ENCODE results near the gene DLGAP4.
A peak's percentile ranks its signal among the peaks of the same experiment; 100 is the strongest.

The DLGAP4 gene

GRCh38 chr20:36440370-36441026 lies 134.4 kb downstream of the DLGAP4 start:
- DNase-seq (ENCODE audit: low read depth in 3 of 3, low spot score in 1 of 3), result no peak

- DNase-seq (ENCODE audit: low read depth in 3 of 3, low spot score in 1 of 3), result no peak
Observed at GRCh38 chr20:36441027-36441414, 134.9 kb downstream of the DLGAP4 start.

DNA sequence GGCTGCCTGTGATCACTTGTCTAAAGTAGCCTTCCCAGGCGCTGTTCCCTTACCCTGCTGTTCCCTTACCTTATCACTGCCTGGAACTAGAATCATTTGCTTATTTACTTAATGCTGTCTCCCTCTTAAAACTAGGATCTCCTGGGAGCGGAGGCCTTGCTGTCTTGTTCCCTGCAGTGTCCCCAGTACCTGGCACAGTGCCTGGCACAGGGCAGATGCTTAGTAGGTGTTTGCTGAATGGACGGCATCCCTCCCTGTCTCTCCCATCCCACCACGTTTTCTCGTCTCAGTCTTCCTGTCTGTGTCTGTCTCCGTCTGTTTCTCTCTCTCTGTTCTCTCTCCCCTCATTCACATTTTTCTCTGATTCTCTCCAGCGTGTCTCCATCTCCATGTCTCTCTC lies 135.3 kb downstream of the DLGAP4 start:
- DNase-seq (ENCODE audit: low read depth in 3 of 3, low spot score in 1 of 3), result no peak

- no peak for DNase-seq (ENCODE audit: low read depth in 3 of 3, low spot score in 1 of 3)
Observed at GRCh38 chr20:36445847-36446246, 139.7 kb downstream of the DLGAP4 start.

DNA sequence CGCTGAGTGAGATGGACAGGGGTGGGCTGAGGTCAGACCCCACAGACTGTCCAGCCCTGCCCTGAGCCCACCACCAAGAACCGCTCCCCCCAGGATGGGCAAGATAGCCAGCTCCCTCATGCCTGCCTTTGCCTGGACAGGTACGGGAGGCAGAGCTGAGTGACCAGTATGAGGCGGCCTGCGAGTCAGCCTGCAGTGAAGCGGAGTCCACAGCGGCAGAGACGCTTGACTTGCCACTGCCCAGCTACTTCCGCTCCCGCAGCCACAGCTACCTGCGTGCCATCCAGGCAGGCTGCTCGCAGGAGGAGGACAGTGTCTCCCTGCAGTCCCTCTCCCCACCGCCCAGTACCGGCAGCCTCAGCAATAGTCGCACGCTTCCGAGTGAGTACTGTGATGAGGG lies 140.4 kb downstream of the DLGAP4 start:
- no peak for DNase-seq (ENCODE audit: low read depth in 3 of 3, low spot score in 1 of 3)

DNA sequence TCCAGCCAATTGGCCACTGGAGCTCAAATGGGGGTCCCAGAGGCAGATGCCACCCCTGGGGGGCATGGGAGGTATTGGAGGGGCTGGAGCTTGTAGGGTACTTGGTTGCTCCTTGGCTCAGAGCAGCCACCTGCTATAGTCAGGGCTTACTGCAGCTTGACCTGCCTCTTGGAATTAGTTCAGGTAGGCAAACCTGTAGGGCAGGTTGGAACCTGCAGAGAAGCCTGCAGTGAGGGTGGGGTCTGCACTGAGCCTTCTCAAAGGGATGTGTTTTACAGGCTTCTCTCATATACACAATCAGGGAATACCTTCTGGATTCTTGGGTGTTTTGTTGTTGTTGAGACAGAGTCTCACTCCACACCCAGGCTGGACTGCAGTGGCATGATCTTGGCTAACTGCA lies 141.0 kb downstream of the DLGAP4 start:
- no peak for DNase-seq (ENCODE audit: low read depth in 3 of 3, low spot score in 1 of 3)

GRCh38 chr20:36449663-36450062 lies 143.5 kb downstream of the DLGAP4 start:
- no peak for DNase-seq (ENCODE audit: low read depth in 3 of 3, low spot score in 1 of 3)

GRCh38 chr20:36454332-36454697 lies 148.2 kb downstream of the DLGAP4 start:
- DNase-seq (ENCODE audit: low read depth in 3 of 3, low spot score in 1 of 3), result no peak

- no peak for DNase-seq (ENCODE audit: low read depth in 3 of 3, low spot score in 1 of 3)
Observed at GRCh38 chr20:36454698-36455427, 148.7 kb downstream of the DLGAP4 start.

- no peak for DNase-seq (ENCODE audit: low read depth in 3 of 3, low spot score in 1 of 3)
Observed at GRCh38 chr20:36455972-36456625, 150.0 kb downstream of the DLGAP4 start.

GRCh38 chr20:36460648-36461599 lies 154.8 kb downstream of the DLGAP4 start:
- DNase-seq (ENCODE audit: low read depth in 3 of 3, low spot score in 1 of 3), result peak; percentile 77 to 88 (median 80)

GRCh38 chr20:36461600-36462439 lies 155.7 kb downstream of the DLGAP4 start:
- peak in 1 of 3 donors; percentile 28 for DNase-seq (ENCODE audit: low read depth in 3 of 3, low spot score in 1 of 3)

- DNase-seq (ENCODE audit: low read depth in 3 of 3, low spot score in 1 of 3), result no peak
Observed at GRCh38 chr20:36462440-36463211, 156.5 kb downstream of the DLGAP4 start.

DNA sequence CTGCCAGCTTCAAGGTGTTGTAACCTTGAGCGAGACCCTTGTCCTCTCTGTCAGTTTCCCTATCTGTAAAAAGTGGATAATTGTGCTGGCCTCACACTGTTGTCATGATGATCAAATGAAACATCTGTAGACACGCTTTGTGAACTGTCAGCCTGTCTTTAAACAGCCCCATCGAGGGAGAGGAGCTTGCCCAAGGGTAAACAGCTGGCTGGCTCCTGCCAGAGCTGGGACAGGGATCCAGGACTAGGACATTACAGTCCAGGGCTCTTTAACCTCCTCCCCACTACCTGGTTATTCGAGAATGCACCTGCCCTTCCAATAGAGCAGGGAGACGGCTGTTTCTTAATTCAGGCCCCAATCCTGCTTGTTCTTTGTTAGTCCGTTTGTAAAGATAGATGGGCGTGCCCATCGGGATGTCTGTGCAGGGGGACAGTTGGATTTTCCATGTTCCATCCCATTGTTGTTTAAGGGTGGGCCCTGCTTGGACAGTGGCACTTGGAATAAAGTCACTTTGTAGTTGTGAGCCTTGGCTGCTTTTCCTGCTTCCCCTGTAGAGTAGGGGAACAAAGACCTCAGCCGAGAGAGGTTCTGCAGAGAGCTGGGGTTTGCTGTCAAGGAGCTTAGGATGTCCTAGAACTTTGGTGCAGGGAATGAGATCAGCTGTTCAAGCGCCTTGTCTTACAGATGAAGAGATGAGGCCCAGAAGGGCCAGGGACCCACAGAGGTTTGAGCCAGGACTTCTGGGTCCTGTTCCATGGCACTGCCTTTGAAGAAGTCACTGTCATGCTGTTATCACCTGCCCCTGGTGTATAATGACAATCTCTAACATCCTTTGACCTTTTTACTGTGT lies 157.3 kb downstream of the DLGAP4 start:
- no peak for DNase-seq (ENCODE audit: low read depth in 3 of 3, low spot score in 1 of 3)

DNA sequence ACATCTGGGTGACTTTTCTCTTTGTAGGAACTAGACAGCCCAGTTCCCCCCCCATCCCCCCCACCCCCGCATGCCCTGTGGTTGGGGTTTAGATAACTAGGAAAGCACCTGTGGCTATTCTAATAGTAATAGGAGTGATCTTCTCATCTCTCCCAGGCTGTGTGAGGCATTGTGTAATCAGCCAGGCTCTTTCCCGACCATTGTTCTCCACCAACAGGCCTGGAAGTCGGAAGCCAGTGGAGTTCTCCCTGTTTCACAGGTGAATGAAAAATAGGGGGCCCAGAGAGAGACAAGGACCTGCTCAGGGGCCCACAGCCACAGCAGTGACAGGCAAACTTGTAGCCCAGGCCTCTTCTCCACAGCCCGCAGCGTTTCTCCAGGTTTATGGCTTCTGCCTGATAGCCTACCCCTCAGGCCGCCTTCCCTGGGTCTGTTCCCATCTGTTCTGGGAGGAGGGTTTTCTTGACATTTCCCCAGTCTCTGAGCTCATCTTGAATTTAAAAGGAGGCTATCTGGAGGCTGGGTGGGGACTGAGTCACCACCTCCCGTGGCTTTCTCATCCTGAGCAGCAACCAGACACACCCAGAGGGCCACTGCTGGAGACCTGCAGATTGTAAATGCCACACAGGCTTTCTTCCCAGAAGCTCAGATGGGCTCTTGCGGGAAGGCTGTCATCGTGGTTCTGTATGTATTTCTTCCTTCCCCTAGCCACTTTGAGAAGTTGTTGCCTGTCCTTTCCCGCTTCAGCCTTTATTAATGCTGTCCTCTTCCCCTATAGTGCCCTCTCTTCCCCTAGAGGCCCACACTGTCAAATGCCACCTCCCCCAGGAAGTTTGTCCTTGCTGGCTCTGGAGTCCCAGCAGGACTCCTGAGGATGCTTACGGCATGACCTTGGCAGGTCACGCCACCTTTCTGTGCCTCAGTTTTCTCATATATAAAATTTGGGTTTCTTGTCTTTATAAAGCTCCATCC lies 159.3 kb downstream of the DLGAP4 start:
- no peak for DNase-seq (ENCODE audit: low read depth in 3 of 3, low spot score in 1 of 3)

GRCh38 chr20:36466089-36466488 lies 159.9 kb downstream of the DLGAP4 start:
- DNase-seq (ENCODE audit: low read depth in 3 of 3, low spot score in 1 of 3), result no peak

All from stimulated activated CD4-positive, alpha-beta T cell treated with anti-CD3 and anti-CD28 coated beads, TNF-alpha, amount 100 ng/mL, for 1 hour (primary cell).